Activated T-cell treated with anti-CD3 and anti-CD28 coated beads for 4 hours (primary cell): ENCODE data around the gene GBF1.
"Not testable (repeated sequence)": the region's sequence is repeated elsewhere in the genome, so short reads cannot be mapped to it uniquely, and the experiment has no call there.

Source experiments
- DNase-seq: peaks from one replicate; pipeline ENCODE4 v3.0.0-alpha.2; 2020

Gene GBF1

DNA sequence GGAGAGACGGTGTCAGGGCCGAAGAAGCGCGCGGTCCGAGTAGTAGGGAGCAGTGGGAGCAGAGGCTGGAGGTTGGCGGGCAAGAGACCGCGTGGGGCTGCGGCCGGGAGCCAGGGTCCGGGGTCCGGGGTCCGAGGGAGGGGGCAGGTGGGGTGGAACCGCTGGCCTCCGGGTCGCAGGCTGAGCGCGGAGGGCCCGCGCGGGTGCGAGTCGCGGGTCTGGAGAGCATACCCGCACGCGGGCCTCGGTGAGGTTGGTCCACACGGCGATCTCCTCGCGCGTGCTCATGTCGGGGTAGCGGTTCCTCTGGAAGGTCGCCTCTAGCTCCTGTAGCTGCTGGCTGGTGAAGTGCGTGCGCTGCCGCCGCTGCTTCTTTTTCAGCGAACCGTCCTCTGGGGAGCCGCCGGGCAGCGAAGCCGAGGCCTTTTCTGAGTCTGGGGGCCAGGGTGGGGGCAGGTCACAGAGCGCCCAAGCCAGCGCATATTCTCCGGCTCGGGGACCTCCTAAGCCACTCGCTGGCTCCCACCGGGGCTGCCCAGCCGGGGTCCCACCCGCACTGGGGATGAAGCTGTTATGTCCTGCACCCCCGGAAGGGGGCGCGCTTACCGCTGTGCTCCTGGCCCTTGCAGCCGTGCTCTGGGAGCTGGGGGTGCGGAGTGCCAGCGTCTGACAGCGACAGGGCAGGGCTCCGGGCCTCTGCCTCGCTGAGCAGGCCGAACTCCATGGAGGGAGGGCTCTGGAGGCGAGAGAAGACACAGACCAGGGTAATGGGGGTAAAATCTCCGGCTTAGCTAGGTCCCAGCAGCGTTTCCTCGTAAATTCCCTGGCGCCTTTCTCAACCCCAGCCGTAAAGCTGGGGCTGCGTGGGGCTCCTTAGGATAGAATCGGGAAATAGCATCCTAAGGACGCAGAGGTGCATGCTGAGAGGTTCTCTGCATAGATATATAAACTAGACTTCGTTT is 13.7 kb upstream of the GBF1 start:
- DNase-seq: peak; percentile 61

GRCh38 chr10:102233997-102234396 is 11.3 kb upstream of the GBF1 start:
- DNase-seq: no peak

DNA sequence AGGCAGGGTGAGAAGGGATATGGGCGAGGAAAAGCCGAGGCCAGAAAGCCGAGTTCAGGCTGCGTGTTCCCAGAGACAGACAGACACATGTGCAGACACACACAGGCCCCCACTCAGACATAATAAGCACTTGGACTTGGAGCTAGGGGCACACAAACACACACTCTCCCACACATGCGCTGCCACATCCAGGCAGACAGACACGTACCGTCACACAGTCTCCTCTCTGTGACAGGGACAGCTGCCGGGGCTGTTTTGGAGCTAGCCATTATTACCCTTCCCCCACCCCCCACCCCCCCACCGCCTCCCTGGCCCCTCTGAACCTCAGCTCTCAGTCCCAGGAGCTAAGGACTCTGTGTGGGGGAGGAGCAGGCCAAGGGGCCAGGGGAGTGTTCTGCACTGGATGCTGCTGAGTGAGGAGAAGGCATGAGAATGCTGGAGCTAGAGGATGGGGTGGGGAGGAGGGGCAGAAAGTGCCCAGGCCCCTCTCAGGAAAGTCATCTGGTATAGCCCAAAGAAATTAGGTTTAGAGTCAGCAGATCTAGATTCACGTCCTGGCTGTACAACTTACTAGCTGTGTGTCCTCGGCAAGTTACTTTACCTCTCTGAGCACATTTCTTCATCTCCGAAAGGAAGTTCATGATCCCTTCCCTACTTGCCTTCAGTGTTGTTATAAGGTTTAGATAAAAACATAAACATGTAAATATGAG is 10.3 kb upstream of the GBF1 start:
- no peak for DNase-seq

DNA sequence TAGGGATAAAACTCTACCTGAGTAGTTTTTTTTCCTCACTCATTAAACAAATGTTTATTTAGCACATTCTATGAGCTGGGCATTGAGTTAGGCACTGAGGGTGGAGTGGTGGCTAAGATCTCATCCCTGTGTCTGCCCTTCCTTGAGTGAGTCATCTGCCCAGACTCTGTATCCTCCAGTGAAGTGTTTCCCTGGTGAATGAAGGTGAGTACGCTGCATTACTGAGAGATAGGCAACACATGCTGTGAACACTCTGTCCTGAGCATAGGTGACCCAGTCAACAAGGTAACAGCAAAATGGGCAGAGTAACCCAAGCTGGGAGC is 9.8 kb upstream of the GBF1 start:
- no peak for DNase-seq

GRCh38 chr10:102236006-102236405 is 9.3 kb upstream of the GBF1 start:
- no peak for DNase-seq

DNA sequence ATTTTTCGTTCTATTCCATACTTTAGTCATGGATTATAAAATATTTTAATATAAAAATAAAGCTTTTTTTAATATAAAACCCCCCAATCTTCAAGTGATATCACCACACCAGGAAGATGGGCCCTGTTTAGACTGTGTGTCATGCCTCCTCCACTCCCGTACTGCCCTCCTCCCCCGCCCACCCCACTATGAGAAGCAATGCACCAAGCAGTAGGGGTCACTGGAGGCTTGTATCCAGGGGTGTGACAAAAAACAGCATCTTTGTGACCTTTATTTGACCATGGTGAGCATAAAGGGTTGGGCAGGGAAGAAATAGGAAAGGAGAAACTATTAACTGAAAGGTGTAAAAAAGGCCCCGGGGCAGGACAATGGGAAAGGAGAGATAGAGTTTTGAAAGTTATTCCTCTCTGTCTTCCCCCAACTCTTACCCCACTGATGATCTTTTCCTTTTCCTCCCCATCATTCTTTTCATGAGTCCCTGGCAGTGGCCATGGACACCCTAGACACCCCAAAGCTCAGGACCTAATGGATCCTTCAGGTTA is 7.5 kb upstream of the GBF1 start:
- no peak for DNase-seq

- no peak for DNase-seq
These were observed 4.8 kb upstream of the GBF1 start for GRCh38 chr10:102240467-102241031.

- no peak for DNase-seq
These were observed 4.3 kb upstream of the GBF1 start for GRCh38 chr10:102241032-102241443.

GRCh38 chr10:102241444-102242117 is 3.8 kb upstream of the GBF1 start, which contains the start of gene PITX3:
Gene PITX3, minus strand, starts transcription at chr10:102241512. Its CDS starts 9,432 bp downstream, at chr10:102232080.
- peak; percentile 80 for DNase-seq

DNA sequence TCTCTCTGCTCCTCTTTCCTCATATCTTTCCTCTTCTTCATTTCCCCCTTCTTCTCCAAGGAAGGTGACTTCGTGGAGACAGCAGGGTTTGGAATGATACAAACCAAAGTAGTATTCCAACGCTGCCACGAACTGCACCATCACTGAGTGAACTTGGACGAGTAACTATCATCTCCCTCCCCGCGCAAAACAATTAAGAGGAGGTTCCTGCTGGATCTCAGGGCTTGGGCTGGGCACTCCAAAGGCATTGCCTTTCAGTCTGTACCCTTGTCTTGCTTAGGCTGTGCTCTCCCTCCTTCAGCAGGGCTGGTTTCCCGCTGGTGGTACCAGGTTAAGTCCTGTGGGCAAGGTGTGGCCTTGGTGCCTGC is 3.2 kb upstream of the GBF1 start:
- no peak for DNase-seq

GRCh38 chr10:102243309-102243708 is 2.0 kb upstream of the GBF1 start:
- no peak for DNase-seq

- DNase-seq: no peak
These were observed 560 bp downstream of the GBF1 start for GRCh38 chr10:102245932-102246251.

DNA sequence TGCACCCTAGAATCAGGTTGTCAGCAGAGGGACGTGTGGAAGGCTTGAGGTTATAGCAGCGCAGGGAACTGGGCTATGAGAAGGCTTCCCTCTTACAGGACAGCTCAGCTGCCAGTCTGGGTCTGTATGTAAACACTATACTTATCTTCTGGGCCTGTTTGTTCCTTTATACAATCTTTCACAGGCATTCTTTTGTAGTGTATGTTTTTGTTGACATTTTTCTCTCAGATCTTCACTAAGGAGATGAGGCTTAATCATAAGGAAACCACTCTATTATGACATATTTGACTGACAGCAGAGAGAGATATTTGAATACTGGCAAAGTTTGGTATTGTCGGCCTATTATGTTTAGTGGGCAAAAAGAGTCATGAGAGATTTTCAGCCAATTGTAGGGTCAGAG is 929 bp downstream of the GBF1 start:
- no peak for DNase-seq

DNA sequence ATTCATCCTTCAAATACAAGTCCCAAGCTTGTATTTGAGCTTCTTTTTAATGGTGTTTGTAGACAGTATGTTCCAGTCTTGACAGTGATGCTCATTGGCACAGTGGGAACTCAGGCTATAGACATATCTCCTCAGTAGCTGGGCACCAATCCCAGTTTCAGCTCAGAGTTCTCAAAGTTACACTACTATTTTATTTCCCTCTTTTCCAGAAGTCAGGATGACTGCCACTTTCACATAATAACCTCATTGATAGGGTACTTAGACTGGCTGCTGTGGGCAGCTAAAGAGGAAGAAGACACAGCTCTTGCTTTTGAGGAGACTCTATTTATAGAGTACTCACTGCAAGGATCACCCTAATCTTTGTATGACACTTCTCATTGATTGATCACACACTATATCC is 2.4 kb downstream of the GBF1 start:
- no peak for DNase-seq

- DNase-seq: not testable (repeated sequence)
These were observed 7.2 kb downstream of the GBF1 start for GRCh38 chr10:102252508-102252907.

DNA sequence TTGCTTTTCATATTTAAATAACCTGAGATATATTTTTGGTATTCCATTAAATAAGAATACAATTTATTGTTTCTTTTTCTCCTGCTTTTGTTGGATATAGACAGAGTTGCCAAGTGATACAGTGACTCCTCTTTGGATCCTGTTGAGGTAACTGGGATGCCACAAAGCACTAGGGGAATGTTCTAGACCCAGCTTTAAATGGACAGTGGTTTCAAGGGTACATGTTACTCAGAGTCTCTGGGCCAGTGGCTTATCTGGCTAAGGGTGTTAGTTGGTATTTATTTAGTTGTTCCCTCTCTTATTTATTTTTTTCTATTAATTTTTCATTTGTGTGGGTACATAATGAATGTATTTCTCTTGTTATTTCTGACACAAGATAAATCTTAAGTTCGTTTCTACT is 9.1 kb downstream of the GBF1 start:
- DNase-seq: no peak

DNA sequence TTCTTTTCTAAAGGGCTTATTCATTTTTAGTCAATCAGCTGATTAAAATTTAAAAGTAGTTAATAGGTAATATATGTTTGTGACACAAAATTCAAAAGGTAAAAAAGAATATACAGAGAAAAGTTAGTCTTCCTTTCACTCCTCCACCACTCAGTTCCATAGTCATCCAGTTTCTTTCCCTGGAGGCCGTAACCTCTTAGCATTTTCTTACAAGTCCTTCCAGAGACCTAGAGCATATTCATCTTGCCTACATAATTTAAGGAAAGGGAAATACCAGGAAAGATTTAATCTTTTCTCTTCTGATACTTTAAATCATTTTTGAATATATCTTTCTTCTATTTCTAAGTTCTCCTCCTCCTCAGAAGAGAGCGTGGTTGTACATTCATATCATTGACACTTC is 10.1 kb downstream of the GBF1 start:
- no peak for DNase-seq

GRCh38 chr10:102261196-102261595 is 15.9 kb downstream of the GBF1 start:
- no peak for DNase-seq

- DNase-seq: no peak
These were observed 16.5 kb downstream of the GBF1 start for GRCh38 chr10:102261842-102262241.

DNA sequence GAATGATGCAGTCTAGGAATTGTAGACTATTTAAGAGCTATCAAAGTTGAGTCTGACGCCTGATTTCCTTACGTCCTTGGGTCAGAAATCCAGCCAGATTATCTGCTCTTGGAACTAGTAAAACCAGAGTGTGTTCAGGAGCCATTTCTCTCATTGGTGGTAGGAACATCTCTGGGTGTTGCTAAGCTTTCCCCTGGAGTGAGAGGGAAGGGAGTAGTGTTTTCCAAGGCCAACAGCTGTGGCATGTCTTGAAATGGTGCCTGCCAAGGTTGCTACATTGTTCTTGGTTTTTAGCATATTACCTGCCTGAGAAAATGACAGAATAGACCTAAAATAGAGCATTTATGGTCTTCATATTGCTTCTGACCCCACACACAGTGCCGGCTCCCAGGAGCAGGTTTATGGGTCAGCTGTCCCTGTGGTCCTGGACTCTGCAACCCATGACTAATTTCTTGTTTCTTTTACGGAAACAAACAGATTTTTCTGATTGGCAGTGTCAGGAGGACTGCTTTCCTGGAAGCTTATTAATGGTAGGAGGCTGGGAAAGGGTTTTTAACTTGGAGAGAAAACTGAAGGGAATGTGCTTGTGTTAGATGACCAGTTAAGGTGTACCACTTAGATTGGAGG is 17.5 kb downstream of the GBF1 start:
- no peak for DNase-seq

GRCh38 chr10:102264371-102264770 is 19.0 kb downstream of the GBF1 start:
- no peak for DNase-seq

- DNase-seq: no peak
These were observed 21.3 kb downstream of the GBF1 start for GRCh38 chr10:102266670-102267069.

DNA sequence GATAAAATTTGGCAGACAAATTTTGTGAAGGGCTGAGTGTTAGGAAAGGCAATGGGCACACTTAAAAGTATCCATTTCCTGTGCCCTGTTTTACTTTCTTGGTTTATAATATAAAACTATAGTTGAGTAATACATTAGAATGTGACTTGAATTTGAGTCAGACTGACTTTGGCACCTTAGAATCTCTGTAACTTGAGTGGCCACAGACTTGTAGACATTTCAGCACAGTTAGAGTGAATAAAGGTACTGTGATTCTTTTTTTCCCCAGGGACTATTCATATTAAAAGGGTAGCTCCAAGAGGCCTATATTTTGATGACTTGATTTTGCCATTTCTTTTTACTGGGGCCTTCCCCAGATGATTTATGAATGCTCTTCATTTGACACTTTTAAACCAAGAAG is 22.4 kb downstream of the GBF1 start:
- no peak for DNase-seq
